GM21786 (cell line): ENCODE data around the gene ELP5.
"Not testable (repeated sequence)": the region's sequence is repeated elsewhere in the genome, so short reads cannot be mapped to it uniquely, and the experiment has no call there.

Experiments used
- ATAC-seq: cut with Tn5 transposase; IDR thresholded peaks from one replicate; pipeline ENCODE4 v1.9.1; 2021; ENCODE audit not compliant: unreplicated experiment

ELP5 gene

DNA sequence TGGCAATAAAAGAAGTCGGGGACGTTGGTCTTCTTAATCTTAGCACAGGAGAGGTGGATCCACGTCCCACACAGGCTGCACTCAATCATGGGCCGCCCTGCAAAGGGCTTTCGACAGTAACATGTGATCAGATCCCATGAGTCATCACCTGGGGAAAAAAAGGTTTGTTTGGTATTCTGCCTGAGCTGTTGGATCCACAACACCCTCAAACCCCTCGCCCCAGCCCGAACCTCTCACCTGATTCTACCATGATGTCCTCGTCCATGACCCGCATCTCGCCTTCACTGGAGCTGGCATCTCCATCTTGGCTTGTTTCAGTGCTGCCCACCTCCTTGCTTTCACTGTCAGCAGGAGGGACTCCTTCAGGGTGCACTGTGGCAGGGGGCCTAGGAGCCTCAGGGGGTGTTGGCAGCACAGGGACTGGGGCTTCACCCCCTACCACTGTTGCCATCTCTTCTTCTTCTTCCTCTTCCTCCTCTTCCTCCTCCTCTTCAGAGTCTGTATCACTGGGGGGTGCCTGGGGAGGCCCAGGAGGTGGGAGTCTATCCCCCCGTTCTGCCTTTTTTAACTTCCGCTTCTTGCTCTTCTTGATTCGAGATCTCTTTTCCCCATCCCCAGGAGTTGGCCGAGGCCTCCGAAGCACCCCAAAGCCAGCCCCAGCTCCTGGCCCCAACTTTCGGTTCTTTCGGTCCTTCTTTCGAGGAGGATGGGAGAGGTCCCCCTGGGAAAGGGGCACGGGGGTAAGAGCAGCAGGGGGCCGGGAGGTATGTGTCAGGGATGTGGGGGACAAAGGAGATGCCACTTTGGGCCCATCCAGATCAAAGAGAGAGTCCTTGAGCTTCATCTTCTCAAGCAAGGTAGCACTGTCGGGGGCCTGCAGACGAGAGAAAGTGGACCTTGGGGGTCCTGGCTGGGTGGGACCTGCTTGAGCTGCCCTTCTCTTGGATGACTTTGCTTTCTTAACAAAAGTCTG, 16.0 kb upstream of the ELP5 start:
- no peak for ATAC-seq

DNA sequence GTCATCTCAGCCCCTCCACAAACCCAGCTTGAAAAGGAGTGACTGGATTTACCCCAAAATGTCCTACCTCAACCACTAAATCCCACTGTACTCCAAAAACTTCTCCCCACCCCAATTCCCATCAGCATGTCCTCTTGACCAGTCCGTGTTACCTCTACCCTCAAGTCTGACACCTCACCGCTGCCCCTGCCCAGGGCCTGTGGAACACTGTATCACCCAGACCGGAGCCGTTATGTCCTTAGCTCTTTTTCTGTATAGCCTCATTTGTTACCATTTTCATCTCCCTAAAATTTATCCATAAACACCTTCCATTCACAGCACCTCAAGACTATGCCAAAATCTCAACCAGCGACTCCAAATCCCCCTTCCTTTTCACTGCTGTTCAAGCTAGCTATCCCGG, 15.2 kb upstream of the ELP5 start:
- no peak for ATAC-seq

DNA sequence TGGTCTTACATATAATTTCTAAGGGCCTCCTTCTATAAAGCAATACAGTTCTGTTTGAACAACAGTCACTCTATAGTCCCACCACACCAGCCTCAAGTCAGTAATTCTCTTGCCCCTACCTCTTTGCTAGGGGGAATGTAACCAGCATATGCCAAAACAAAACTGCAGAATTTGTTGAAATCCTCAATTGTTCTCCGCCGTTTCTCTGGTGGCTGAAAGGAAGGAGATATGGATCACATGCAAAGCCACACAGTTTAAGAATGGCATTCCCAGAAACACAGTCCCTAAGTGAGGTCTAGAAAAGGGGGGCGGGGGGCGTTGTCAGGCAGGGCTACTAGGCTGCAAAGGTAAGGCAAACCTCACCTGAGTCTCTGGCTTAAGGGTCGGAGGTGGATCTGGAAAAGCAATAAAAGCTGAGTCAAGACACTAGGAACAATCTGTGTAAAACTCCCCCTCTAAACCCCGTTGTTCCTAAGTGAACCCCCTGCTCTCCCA, 14.7 kb upstream of the ELP5 start:
- ATAC-seq: no peak

DNA sequence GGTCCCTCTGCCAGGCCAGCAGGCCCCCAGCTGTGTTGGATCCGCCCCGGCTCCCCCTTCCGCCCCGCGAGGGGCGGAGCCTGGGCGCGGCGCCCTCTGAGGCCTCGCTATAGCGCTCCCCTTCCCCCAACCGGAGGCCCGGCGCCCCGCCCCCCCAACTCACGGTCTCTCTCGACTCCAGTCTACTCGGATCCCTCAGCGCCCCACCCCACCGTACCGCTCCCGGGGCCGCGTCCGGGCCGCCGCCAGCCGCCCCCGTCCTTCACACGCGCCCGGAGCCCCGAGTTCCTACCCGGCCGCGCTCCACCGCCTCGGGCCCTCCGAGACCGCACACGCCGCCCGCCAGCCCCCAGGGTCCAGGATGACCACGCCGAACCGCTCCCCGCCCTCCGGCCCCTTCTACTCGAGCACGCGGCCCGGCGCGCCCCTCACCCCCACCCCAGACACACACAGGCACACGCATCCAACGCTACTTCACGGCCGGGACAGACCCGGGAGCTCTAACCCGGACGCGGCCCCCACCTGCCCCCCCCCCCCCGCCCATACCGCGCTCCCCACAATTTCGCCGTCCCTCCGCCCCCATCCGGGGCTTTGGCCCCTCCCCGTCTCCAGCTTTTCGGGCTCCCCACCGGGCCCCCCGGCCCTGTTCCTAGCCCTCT, 14.1 kb upstream of the ELP5 start:
- ATAC-seq: no peak

DNA sequence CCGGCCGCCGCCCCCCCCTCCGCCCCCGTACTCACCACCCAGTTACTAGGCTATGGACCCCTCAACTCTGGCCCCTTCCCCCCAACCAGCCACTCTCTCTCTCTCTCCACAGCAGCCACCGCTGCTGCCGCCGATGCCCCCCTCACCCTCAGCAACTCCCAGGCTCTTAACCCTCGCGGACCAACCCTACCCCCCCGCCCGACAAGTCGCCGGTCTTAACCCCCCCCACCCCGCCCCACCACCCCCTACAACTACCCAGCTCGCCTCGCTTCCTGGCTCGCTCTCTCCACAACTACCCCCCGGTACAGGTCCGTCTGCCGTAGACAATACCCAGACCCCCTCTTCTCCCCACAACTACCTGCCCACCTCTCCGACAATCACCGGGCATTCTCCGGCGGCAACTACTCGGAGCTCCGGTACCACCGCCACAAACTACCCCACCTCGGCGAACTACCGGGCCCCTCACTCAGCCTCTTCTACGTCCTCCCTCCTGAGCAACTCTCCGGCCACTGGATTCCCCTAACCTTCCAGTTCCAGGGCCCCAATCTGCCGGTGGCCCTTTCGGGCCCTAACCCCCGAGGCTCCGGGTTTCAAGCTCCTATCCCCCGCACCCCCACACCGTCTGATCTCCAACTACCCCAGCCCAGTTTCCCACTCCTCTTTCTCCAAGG, 13.5 kb upstream of the ELP5 start:
- no peak for ATAC-seq

DNA sequence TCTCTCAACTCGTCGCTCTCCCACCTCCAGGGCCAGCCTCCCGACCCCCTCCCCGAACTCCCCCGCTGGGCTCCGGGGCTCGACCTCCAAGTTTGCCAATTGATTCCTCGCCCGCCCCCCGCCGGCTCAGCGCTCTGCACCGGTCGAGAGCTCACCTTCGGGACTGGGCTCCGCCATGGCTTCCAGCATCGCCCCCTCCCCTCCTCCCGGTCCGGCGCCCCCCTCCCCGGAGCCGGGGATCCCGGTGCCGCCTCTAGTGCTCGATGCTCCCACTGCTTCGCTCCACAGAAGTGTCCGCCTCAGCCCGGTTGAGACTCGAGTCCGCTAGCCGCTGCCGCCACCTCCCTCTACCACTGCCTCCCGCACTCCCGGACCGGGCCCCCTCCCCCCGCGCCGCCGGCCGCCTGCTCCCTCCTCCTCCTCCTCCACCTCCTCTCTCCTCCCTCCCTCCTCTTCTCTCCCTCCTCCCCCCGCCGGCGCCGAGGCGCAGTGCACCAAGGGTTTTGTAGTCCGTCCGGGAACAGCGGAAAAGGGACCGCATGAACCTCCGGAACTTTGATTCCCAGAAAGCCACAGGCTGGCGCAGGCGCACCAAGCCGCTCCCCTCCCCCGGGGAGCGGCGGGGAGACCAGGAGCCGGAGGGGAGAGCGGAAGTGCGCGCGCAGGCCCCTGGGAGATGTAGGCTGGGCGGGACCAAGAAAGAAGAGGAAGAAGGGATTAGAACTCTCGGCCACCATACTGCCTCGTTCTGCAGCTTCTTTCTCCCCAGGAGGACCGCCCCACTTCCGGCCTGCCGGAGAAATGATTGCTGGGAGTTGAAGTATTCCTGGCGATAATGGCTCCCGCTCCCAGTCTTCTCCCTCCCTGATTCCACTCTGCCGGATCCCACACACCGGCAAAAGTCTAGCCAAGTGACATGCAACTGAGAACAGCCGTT, 12.7 kb upstream of the ELP5 start, which contains the start of gene PHF23:
Gene PHF23 (minus strand): TSS at position 367 of the 937 bp plus-strand sequence. CDS start 178 bp downstream, at position 189.
- ATAC-seq: peak; percentile 55

DNA sequence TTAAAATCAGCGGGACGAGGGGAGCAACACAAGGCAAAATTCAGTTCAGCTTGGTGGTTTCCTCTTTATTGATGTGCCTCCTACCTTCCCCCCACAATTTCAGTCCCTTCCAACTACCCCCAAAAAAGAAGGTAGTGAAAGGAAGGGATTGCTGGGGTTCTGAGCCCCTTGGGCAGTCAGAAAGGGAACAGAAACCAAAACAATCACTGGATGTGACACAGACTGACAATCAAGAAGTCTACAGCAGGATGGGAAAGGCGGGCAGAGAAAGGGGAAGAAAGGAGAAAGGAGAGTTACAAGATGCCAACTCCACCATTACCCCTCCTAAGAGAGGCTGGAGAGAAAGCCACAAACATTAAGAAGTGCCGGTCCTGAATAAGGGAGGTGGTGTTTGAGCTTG, 11.6 kb upstream of the ELP5 start:
- ATAC-seq: no peak

DNA sequence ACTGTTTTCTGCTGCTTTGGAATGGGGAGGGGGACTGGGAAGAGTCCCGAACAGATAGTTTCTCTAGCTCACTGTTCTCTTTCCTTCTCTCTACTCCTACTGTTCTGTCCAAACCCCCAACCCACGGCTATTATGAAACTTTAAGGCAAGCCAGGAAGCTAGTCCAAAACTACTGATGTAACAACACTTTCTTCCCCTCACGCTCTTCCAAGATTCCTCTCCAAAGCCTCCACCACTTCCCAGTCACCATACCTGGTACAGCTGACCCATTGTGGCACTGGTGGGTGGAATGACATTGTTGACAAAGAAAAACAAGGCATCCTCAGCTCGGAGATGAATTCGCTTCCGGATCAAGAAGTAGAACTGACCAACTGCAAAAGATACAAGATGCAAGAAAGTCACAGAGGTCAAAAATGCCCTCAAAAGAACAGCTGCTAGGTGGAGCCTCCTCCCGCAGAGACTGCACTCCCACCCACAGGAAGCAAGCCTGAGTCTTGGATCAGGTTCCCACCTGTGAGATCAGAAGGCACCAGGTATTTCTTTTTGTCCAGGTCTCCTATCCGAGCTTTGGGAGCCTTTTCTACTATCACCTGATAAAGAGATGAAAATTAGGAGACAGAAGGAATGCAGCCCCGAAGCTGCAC, 10.8 kb upstream of the ELP5 start:
- no peak for ATAC-seq

DNA sequence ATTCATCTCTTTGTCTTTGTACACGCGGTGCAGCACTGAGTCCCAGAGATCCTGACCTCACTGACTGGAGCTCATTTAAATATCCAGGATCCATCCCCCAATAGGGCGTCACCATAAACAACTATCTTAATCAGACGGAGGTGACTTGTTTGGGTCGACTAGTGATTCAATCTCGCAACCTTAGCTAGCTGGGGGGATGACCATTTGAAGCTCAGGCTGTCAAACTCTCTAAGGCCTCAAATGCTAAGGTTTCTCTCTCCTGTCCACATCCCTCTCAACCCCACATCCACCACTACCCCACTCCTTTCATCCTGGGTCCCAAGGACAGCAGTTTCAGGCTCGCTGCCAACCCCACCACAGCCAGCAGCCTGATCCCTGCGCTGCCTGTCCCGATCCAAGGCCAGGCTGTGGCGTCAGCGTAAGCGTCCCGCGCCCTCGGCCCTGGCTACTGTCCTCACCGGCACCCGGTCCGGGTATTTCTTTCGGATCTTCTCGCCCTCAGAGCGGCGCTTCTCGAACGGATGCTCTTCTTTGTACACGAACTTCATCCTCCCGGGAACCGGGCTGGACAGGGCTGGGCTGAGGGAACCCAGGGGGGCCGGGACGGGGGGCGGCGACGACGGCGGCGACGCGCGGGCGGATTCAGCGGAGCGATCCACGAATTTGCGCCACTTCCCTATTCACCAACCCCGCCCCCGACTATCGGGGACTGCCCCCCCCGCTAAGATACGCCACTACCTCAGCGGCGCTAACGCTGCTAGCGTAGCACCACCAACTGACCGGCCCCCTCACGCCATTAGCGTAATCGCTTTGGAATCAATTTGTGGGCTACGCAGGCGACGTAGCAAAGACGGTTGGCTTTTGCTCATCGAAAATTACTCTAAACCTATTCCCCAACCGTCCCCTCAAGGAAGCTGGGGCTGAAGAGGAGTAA, 10.0 kb upstream of the ELP5 start, which contains the start of gene GABARAP:
Gene GABARAP (minus strand): TSS at position 667 of the 934 bp plus-strand sequence. CDS start 119 bp downstream, at position 548.
- ATAC-seq: no peak

DNA sequence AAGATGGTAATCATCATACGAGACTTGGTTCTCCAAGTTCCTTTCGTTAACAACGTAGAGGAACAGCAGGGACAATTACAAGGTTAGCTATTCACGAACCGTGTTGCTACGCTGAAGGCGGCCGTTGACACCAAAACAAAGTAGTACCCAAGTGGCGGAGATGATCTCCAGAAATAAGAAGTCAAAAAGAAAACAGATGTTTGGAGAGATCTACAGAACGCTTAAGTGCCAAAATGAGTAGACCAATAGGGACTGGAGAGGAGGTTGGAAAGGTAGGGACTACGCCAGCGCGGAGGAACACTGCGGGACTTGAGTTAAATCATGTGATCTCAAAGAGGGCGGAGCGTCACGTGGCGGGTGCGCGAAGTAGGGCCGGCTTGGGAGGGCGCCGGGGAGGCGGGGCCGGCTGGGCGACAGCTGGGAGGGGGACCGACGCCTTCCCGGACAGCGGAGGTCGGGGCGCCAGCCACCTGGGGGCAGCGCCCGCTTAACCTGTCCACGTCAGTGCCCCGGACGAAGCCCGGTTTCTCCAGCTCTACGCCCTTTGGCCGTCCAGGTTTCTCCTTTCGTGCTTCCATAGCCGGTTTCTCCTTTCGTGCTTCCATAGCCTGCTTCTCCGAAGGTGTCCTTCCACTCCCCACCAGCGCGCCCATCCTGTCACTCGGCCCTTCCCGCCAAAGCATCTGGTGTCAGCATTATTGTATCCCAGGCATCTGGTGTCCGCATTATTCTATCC, 9.1 kb upstream of the ELP5 start:
- ATAC-seq: peak; percentile 34

DNA sequence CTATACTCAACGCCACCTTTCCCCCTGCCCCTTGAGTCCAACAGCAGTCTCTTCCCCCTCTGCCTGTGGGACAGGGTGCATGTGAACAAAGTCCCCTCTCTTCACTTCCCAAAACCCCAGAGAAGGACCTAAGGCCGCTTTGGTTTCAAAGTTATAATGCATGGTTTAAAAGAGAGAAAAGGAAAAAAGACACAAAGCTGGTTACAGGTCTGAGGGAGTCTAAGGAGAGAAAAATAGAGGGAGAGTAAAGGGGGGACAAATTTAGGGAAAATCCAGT, 8.6 kb upstream of the ELP5 start:
- ATAC-seq: no peak

DNA sequence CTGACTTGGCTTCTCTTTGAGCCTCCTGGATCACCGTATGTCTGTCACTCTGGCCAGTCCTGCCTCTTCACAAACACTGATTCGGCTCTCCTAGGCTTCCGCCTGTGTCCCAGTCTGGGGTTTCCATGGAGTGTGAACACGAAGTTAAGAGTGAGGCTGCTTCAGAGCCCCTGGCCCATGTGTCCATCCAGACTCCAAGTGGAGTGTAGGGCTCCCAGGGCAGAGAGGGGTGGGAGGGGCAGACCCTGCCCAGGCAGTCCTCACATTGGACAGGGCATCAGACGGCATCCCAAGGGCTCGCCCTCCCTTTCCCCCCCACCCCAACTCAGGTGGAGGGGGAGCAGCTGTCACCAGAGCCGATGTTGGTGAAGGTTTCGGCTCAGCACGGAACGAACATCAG, 8.2 kb upstream of the ELP5 start:
- not testable (repeated sequence) for ATAC-seq

DNA sequence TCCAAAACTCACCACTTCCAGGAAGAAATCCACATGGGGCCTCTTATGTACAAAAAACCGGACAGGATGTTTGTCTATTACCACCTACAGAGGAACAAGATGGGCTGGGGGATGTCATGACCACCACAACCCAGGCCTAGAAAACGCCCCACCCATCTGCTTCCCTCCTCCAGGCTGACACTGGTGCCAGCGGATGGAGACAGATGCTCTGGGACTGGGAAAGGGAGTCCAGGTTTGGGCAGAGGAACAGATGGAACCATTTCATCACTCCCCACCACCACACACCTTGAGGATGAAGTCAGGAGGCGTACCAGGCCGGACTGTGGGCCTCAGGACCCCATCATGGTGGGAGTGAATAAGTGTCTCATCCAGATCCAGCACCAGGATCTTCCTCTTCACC, 5.2 kb upstream of the ELP5 start:
- ATAC-seq: no peak

DNA sequence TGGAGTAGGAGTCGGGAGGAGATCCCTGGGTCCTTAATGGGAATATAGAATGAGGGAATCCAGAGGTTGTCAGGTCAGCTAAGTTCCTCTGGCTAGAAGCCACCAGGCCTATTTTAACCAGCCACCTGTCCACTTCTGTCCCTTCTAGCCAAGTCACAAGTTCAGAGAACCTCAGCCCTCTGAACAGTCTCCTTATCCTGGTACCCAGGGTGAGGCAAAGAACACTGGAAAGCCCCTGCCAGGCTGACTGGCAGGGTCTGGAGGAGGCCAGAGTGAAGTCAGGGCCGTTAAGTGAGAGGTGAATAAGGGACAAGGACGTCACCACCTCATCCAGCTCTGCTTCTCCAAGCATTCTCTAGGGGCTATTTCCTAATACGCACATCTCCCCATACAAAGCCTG, 3.2 kb upstream of the ELP5 start:
- no peak for ATAC-seq

DNA sequence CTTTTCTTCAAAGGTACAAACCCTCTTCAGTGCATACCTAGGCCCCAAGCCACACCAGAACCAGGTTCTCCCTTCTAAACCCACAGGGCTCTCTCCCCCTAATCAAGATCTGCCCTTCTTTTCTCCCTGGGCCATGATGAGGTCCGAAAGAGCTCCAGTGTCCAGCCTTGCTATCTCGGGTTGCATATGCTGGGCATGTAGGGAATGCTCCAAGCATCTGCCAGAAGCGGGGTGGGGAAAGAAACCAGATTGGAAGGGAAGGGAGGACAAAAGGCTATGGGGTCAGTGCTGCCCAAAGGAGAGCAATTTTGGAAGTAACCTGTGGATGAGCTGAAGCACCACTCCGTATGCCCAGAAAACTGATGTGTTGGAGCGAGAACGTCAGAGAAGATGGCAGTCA, 2.8 kb upstream of the ELP5 start:
- no peak for ATAC-seq

DNA sequence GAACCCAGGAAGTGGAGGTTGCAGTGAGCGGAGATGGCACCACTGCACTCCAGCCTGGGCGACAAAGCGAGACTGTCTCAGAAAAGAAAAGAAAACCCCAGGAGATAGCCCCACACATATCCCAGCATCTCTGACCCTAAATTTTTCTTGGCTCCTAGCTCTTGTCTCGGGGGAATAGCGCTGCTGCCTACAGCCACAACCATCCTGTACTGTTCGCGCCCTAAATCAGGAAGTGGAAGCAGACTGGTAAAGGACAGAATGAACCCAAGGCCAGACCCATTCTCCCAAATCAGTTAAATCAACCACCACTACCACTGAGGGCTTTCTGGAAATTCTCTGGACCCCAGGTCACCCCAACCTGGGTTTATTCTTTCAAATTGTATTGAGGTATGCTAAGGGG, 2.2 kb upstream of the ELP5 start:
- ATAC-seq: no peak

DNA sequence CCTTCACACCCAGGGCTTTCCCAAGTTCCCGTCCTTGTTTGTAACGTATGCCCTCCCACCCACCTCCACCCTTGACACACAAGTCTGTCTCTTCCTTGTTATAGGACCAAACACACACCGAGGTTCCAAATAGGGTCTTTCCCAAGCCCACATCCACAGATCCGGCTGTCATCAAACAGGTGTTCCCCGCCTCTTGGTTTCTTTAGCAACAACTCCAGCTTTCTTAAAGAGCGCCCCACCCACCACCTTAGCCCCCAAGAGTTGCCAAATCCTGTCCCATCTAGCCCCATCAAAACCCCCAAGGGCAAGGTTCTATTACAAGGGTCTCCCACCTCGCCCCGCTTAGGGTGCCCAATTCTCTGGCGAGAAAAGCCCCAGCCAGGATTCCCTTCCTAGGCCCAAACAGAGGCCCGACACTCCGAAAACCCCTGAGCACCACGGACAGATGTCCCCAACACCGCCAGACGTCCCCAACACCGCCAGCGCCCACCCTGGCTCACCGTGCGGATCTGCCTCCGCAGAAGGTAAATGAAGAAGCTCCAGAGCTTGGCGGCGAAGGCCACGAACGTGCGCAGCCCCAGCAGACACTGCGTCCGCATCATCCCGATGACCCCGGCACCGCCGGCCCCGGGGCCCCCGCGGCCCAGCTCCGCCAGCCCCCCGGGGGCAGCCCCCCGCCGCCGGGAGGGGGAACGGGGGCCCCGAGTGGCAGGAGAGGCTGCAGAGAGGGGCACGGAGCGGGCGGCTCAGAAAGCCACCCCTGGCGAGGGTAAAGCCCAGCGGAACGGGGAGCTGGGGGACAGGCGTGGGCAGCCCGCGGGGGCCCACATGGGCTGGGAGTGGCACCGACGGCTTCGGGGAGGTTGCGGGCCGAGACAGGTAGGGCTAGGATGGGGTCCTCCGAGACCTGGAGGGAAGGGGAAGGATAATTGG, 1.1 kb upstream of the ELP5 start:
- ATAC-seq: no peak
